Erythroblast (primary cell): Measurements from ENCODE around the gene PLAAT4.

Experiments used
- DNase-seq, 2 experiments: peaks; one replicate each; lab custom pipeline; 2025; lab: John Stamatoyannopoulos, UW
- GATA1 ChIP-seq: IDR thresholded peaks from 2 replicates; pipeline ENCODE4 v1.6.1; 2011; ENCODE audit warnings: low read depth, mild to moderate bottlenecking, control low read depth, low read length, moderate library complexity
- POLR2A ChIP-seq: IDR thresholded peaks from 2 replicates; pipeline ENCODE4 v1.6.1; 2011; ENCODE audit warnings: mild to moderate bottlenecking, low read length

The PLAAT4 gene

DNA sequence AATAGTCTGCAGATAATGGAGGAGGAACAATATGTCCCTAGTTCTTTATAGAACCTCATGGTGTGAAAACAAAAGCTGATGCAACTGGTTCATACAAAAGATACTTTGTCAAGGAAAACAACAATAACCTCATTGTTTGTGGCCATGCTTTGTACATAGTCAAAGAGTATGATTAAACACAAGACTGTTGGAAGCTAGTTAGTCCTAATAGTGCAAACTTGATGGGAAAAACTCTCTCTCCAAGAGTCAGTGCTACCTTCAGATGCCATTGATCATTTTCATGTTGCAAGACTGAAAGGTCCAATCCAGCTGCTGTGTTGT, 46.7 kb downstream of the PLAAT4 start:
- no peak for TF ChIP-seq POLR2A
- TF ChIP-seq GATA1, result no peak
- no peak for DNase-seq

GRCh38 chr11:63586451-63587166, 50.0 kb downstream of the PLAAT4 start:
- TF ChIP-seq GATA1, result no peak
- no peak for TF ChIP-seq POLR2A
- no peak for DNase-seq

DNA sequence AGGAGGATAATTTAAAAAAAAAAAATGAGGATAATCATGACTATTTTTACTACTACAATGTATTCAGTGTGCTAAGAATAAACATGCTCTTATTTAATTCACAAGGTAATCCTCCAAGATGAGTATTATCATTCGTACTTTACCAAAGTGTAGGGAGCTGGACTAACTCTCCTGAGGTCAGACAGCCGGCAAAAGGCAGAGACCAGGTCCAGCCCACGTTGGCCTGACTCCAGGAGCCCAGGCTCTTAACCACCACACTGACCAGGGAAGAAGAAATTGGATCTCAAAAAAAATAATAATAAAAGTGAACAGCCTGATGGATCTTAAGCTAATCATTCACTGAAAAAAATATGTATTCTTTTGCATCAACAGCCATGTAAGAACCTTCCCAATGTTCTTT, 52.4 kb downstream of the PLAAT4 start:
- no peak for DNase-seq
- TF ChIP-seq GATA1, result no peak
- no peak for TF ChIP-seq POLR2A

DNA sequence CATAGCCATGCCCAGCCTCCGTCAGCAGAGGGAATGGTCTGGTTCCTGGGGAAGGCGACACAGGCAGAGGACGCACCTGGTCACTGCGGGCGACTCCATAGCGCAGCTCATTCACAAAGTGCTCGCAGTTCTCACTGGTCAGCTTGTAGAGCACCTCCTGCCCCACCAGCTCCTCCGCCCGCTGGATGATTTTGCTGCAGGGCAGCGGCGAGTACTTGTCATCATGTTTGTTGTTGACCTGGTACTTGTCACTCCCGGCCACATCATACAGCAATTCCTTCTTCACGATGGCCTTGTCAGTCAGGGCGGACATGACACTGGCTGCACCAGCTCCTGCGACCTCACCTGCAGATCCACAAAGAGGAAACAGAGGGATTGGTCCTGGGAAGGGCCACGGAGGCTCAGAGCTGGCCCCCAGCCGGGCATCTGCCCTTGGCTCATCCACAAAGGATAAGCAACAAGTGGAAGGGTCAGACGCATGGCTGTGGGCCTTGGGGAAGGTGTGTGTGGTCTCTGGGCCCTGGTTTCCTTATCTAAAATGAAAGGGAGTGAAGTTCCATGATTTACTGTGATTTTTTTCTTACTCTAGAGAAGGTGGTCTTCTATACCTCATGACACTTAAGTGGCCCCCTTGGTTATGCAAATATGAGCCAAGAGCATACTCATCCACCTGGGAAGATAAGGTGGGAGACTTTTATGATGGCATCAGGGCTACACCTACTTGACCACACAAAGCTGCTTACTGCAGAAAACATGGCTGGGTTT, 53.6 kb downstream of the PLAAT4 start:
- TF ChIP-seq GATA1 (no peak), POLR2A (no peak)
- no peak for DNase-seq

DNA sequence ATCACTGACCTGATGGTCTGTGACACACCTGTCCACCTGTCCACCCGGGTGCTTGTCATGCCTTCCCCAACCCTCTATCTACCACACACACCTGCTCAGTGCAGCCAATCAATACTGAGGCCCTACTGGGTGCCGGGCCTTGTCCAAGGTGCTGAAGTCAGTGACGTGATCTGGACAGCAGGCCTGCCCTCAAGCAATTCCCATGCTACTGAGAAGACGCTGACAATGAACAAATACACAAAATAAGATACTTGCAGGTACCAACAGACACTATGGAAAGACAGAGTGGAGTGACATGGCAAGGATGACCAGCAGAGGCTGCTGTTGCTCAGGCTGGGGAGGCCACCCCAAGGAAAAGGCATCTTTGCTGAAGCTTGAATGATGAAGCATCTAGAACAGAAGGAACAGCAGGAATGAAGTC, 56.4 kb downstream of the PLAAT4 start:
- DNase-seq, result peak; percentile 27 to 53
- TF ChIP-seq POLR2A, result no peak
- TF ChIP-seq GATA1, result no peak

DNA sequence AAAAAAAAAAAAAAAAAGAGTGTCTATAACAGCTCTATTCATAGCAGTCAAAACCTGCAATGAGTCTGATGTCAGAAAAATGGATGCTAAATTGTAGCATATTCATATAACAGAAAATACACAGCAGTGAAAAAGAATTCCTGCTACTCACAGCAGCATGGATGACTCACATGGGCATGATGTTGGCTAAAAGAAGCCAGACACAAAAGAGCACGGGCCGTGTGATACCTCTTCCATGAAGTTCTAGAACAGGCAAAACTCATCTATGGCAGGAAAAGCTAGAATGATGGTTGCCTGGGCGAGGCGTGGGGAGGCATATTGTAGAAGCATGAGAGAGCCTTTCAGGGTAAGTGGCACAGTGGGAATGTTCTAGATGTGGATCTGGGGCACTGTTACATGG, 58.7 kb downstream of the PLAAT4 start:
- DNase-seq, result no peak

More for the DNA sequence above, 58.7 kb downstream of the PLAAT4 start:
- TF ChIP-seq GATA1 (no peak), POLR2A (no peak)
